H1 (cell line): ENCODE measurements around the gene ZNF394. TPM values are rescaled to one million over a fixed set of nuclear protein-coding genes. Genes with fewer than 3 reads are reported as not detected.

Experiments used
- CTCF ChIA-PET: fragments of 300-600 bp; sonication (Branson Sonifier 250); formaldehyde crosslinking; loops from one replicate; lab custom pipeline; 2021; ENCODE audit not compliant: partially characterized antibody; lab: Charles Lee
- POLR2A ChIA-PET: fragments of 300-600 bp; sonication (Branson Sonifier 250); formaldehyde crosslinking; loops from one replicate; lab custom pipeline; 2021; ENCODE audit warnings: inconsistent platforms; ENCODE audit not compliant: partially characterized antibody; lab: Charles Lee
- DNase-seq, 2 experiments: peaks; one replicate each; pipeline versions ENCODE4 v3.0.0 to v3.0.0-alpha.2; 2010 to 2022; ENCODE audit warnings: low spot score in 2 of 2, low read depth in 1 of 2, mixed read lengths in 1 of 2
- FAIRE-seq: peaks from 2 replicates; lab custom pipeline; 2011; peaks lifted over from hg19 to GRCh38; lab: Jason Lieb, UNC
- H2AFZ ChIP-seq: 2 replicates; pipeline ENCODE4 v1.8.1; 2012; ENCODE audit warnings: low read length, inconsistent platforms
- H2AK5ac ChIP-seq: 2 replicates; pipeline ENCODE4 v1.6.1; 2013; ENCODE audit warnings: low read depth, low read length
- H2BK120ac ChIP-seq: replicated peaks from 2 replicates; pipeline ENCODE3; 2013; ENCODE audit warnings: low read depth, low read length, inconsistent platforms
- H2BK12ac ChIP-seq: 2 replicates; pipeline ENCODE4 v1.6.1; 2013; ENCODE audit warnings: low read depth, low read length
- H2BK15ac ChIP-seq: 2 replicates; pipeline ENCODE4 v1.6.1; 2013; ENCODE audit warnings: low read length
- H2BK20ac ChIP-seq: 2 replicates; pipeline ENCODE4 v1.6.1; 2013; ENCODE audit warnings: low read length
- H2BK5ac ChIP-seq: 2 replicates; pipeline ENCODE4 v1.6.1; 2013; ENCODE audit warnings: low read depth, low read length
- H3K14ac ChIP-seq: 2 replicates; pipeline ENCODE4 v1.6.1; 2013; ENCODE audit warnings: inconsistent platforms; ENCODE audit not compliant: insufficient read length
- H3K18ac ChIP-seq: 2 replicates; pipeline ENCODE4 v1.6.1; 2013; ENCODE audit warnings: low read length; ENCODE audit errors: extremely low read depth
- H3K23ac ChIP-seq: 2 replicates; pipeline ENCODE4 v1.6.1; 2013; ENCODE audit warnings: inconsistent platforms; ENCODE audit not compliant: insufficient read length
- H3K23me2 ChIP-seq: 2 replicates; pipeline ENCODE4 v1.6.1; 2013; ENCODE audit warnings: low read depth, low read length
- H3K27ac ChIP-seq: 2 replicates; pipeline ENCODE4 v1.6.1; 2011; ENCODE audit warnings: low read depth, low read length, inconsistent platforms
- H3K27me3 ChIP-seq, 4 experiments: replicated peaks in 1 of 4; 1 replicate in 1 of 4; 2 replicates in 3 of 4; pipeline versions ENCODE4 v1.6.1 to v1.8.1; 2011 to 2013; ENCODE audit warnings: low read length in 3 of 4, mild to moderate bottlenecking in 3 of 4, inconsistent platforms in 2 of 4, mixed read lengths in 2 of 4, moderate library complexity in 1 of 4; ENCODE audit not compliant: control insufficient read depth in 3 of 4, insufficient read depth in 3 of 4; ENCODE audit errors: extremely low read depth in 1 of 4
- H3K36me3 ChIP-seq, 4 experiments: 2 replicates each; pipeline versions ENCODE4 v1.6.1 to v1.8.1; 2011 to 2013; ENCODE audit warnings: mild to moderate bottlenecking in 4 of 4, low read length in 3 of 4, moderate library complexity in 2 of 4, control low read depth in 1 of 4, inconsistent platforms in 1 of 4; ENCODE audit not compliant: insufficient read depth in 4 of 4, control insufficient read depth in 2 of 4
- H3K4ac ChIP-seq: replicated peaks from 2 replicates; pipeline ENCODE3; 2013; ENCODE audit warnings: low read length, low read depth, mixed read lengths, inconsistent platforms; ENCODE audit not compliant: insufficient read length
- H3K4me1 ChIP-seq, 4 experiments: replicated peaks in 1 of 4; 1 replicate in 1 of 4; 2 replicates in 3 of 4; pipeline versions ENCODE4 v1.6.1 to v1.8.1; 2011 to 2013; ENCODE audit warnings: low read length in 3 of 4, inconsistent platforms in 2 of 4, mixed read lengths in 1 of 4; ENCODE audit not compliant: insufficient read depth in 4 of 4, control insufficient read depth in 3 of 4
- H3K4me2 ChIP-seq, 2 experiments: 2 replicates each; pipeline versions ENCODE4 v1.6.1 to v1.8.1; 2011 to 2013; ENCODE audit warnings: low read depth in 2 of 2, low read length in 2 of 2, control low read depth in 1 of 2, inconsistent platforms in 1 of 2, mild to moderate bottlenecking in 1 of 2; ENCODE audit not compliant: insufficient read depth in 1 of 2
- H3K4me3 ChIP-seq, 4 experiments: fragments of 200-600, 300-600 bp in 1 of 4; sonication (generic), shearing (Covaris generic), sonication (Bioruptor Twin) in 1 of 4; 2 replicates each; pipeline versions ENCODE4 v1.5.1 to v1.8.1; 2011 to 2016; ENCODE audit warnings: low read length in 4 of 4, low read depth in 3 of 4, control low read depth in 2 of 4, inconsistent platforms in 2 of 4, mild to moderate bottlenecking in 2 of 4, mixed read lengths in 1 of 4, moderate library complexity in 1 of 4; ENCODE audit not compliant: insufficient read depth in 2 of 4; ENCODE audit errors: extremely low read depth in 1 of 4
- H3K56ac ChIP-seq: replicated peaks from 2 replicates; pipeline ENCODE3; 2013; ENCODE audit warnings: low read depth, mild to moderate bottlenecking, mixed read lengths, low read length, inconsistent platforms; ENCODE audit not compliant: insufficient read length
- H3K79me1 ChIP-seq: 2 replicates; pipeline ENCODE4 v1.6.1; 2013; ENCODE audit warnings: low read depth, low read length, control low read depth
- H3K79me2 ChIP-seq, 2 experiments: 2 replicates each; pipeline versions ENCODE4 v1.6.1 to v1.8.1; 2012 to 2013; ENCODE audit warnings: low read length in 2 of 2, mild to moderate bottlenecking in 2 of 2, inconsistent platforms in 1 of 2; ENCODE audit not compliant: insufficient read depth in 2 of 2, control insufficient read depth in 1 of 2
- H3K9ac ChIP-seq, 4 experiments: replicated peaks in 1 of 4; 1 replicate in 1 of 4; 2 replicates in 3 of 4; pipeline versions ENCODE4 v1.6.1 to v1.8.1; 2011 to 2013; ENCODE audit warnings: low read depth in 3 of 4, low read length in 3 of 4, control low read depth in 2 of 4, mild to moderate bottlenecking in 2 of 4, moderate library complexity in 2 of 4, inconsistent platforms in 1 of 4; ENCODE audit errors: extremely low read depth in 1 of 4
- H3K9me3 ChIP-seq, 2 experiments: 2 replicates each; pipeline versions ENCODE4 v1.6.1 to v1.8.1; 2012 to 2013; ENCODE audit warnings: mild to moderate bottlenecking in 2 of 2, moderate library complexity in 2 of 2, control low read depth in 1 of 2, inconsistent platforms in 1 of 2, low read depth in 1 of 2, low read length in 1 of 2, mixed read lengths in 1 of 2; ENCODE audit not compliant: insufficient read depth in 2 of 2
- H4K20me1 ChIP-seq, 2 experiments: replicated peaks in 1 of 2; 2 replicates each; pipeline versions ENCODE3 to v1.8.1; 2011 to 2013; ENCODE audit warnings: inconsistent platforms in 2 of 2, low read length in 2 of 2, mild to moderate bottlenecking in 1 of 2; ENCODE audit not compliant: insufficient read depth in 2 of 2, control insufficient read depth in 1 of 2
- H4K5ac ChIP-seq: 2 replicates; pipeline ENCODE4 v1.6.1; 2013; ENCODE audit warnings: low read length, low read depth, mixed read lengths, inconsistent platforms; ENCODE audit not compliant: insufficient read length
- H4K8ac ChIP-seq: 2 replicates; pipeline ENCODE4 v1.8.0; 2013; ENCODE audit warnings: mild to moderate bottlenecking, moderate library complexity, low read length, inconsistent platforms; ENCODE audit not compliant: insufficient read depth; ENCODE audit errors: extremely low read depth
- H4K91ac ChIP-seq: replicated peaks from 2 replicates; pipeline ENCODE3; 2013; ENCODE audit warnings: low read length, mixed read lengths, inconsistent platforms; ENCODE audit not compliant: insufficient read length
- CEBPB ChIP-seq: IDR thresholded peaks from 2 replicates; pipeline ENCODE4 v1.6.1; 2012; ENCODE audit warnings: low read depth, low read length
- CHD1 ChIP-seq: IDR thresholded peaks from 2 replicates; pipeline ENCODE4 v1.6.1; 2012; ENCODE audit warnings: low read depth, low read length, improper control_type of control experiment
- CTCF ChIP-seq, 3 experiments: IDR thresholded peaks; 1 replicate in 2 of 3; 2 replicates in 1 of 3; pipeline versions ENCODE4 v1.5.1 to v1.6.1; 2011; ENCODE audit warnings: low read length in 3 of 3, mild to moderate bottlenecking in 3 of 3, inconsistent platforms in 2 of 3, low read depth in 1 of 3, moderate library complexity in 1 of 3; ENCODE audit not compliant: insufficient read depth in 1 of 3; ENCODE audit errors: control extremely low read depth in 1 of 3
- MAFK ChIP-seq: IDR thresholded peaks from 2 replicates; pipeline ENCODE4 v1.6.1; 2012; ENCODE audit warnings: low read depth, mild to moderate bottlenecking, improper control_type of control experiment, low read length
- POLR2A ChIP-seq, 2 experiments: IDR thresholded peaks; 1 replicate in 1 of 2; 2 replicates in 1 of 2; pipeline ENCODE4 v1.6.1; 2011; ENCODE audit warnings: low read depth in 2 of 2, low read length in 2 of 2, mild to moderate bottlenecking in 2 of 2; ENCODE audit errors: control extremely low read depth in 1 of 2
- SIRT6 ChIP-seq: IDR thresholded peaks from one replicate; pipeline ENCODE4 v1.7.1; 2012; ENCODE audit warnings: low read length, inconsistent platforms
- TAF7 ChIP-seq: optimal IDR thresholded peaks from 2 replicates; pipeline ENCODE3; 2011; ENCODE audit warnings: low read depth, mild to moderate bottlenecking, inconsistent platforms, low read length, moderate library complexity, borderline replicate concordance
- WGBS, 2 experiments: shearing (Covaris generic) in 1 of 2; methylation state at CpG; one replicate each; pipeline versions ENCODE4 v1.1.6 to v1.1.7; 2013 to 2015; ENCODE audit warnings: low lambda C conversion rate in 2 of 2, mixed read lengths in 2 of 2, inconsistent platforms in 1 of 2, low coverage in 1 of 2, missing lambda C conversion rate in 1 of 2; ENCODE audit not compliant: insufficient replicate concordance in 2 of 2, insufficient coverage in 1 of 2, insufficient read length in 1 of 2; ENCODE audit errors: extremely low coverage in 1 of 2, missing lambda C conversion rate in 1 of 2; 5-methylcytosine and 5-hydroxymethylcytosine counted together
- polyA plus RNA-seq, 7 experiments: library from polyadenylated mRNA; depleted of rRNA in 3 of 7; stranded (reverse) in 5 of 7; unstranded in 2 of 7; fragments of >200 nt in 5 of 7; fragments of 200-250 nt in 2 of 7; gene quantifications; 1 replicate in 5 of 7; 2 replicates in 1 of 7; 4 replicates in 1 of 7; pipeline versions ENCODE4 v1.2.1 to v1.2.3, GENCODE V29; 2011 to 2013; ENCODE audit warnings: missing spikeins in 2 of 7, mixed read lengths in 2 of 7
- total RNA-seq: library from RNA; stranded (reverse); fragmentation: NEBNext Ultra II Directional; extraction: Animal tissue kit (Norgen Biotek cat#: 25700); gene quantifications from 2 replicates; pipeline ENCODE4 v1.2.1, GENCODE V29; 2021

Gene ZNF394
- total and polyA plus RNA-seq, 2 of the 8 experiments (the other 6 are each of a cell fraction or from before 2014, with no cell fraction given), result 6.6 to 19.3 TPM

GRCh38 chr7:99490878-99491277 is 9.2 kb downstream of the ZNF394 start:
- H2BK15ac ChIP-seq, result no peak overlapping the region
- H2BK5ac ChIP-seq, result no peak overlapping the region
- H3K9me3 ChIP-seq, result peaks cover 15 to 19% of the 10 kb centered on the region in 2 experiments
- no peak overlapping the region for H3K14ac ChIP-seq
- H3K56ac ChIP-seq, result no peak overlapping the region
- no peak overlapping the region for H2BK12ac ChIP-seq
- no peak overlapping the region for H3K18ac ChIP-seq
- no peaks in the 10 kb centered on the region for H3K23me2 ChIP-seq
- H3K79me1 ChIP-seq, result no peaks in the 10 kb centered on the region
- H3K27ac ChIP-seq, result no peak overlapping the region
- ChIA-PET POLR2A (interaction anchor here (1.0 to 1.7 kb wide), 6 partner anchors 15 to 126 kb away, joined by 3 to 6 read pairs (median 4); partner anchors contain the start of genes ZNF789 and ZSCAN25), CTCF (interaction anchor here (0.5 to 1.6 kb wide), 3 partner anchors 42 to 385 kb away, joined by 3 to 4 read pairs (median 3); no protein-coding TSS in a partner anchor)
- no peak overlapping the region for H4K5ac ChIP-seq
- TF ChIP-seq POLR2A (IDR thresholded peaks at IDR 0.05; ENCODE audit: control extremely low read depth in 1 of 2, low read depth in 2 of 2, low read length in 2 of 2) (no peak), TAF7 (no peak), CEBPB (no peak), MAFK (no peak), CTCF (IDR thresholded peaks at IDR 0.05; ENCODE audit: control extremely low read depth in 1 of 3, insufficient read depth in 1 of 3, low read depth in 1 of 3, low read length in 3 of 3) (peak; percentile 2 to 20 (median 8); a peak in 2 of 4 replicates), CHD1 (no peak), SIRT6 (no peak)
- no peak overlapping the region for H4K91ac ChIP-seq
- no peak overlapping the region for H2BK20ac ChIP-seq
- FAIRE-seq (no peak), DNase-seq (no peak)
- no peak overlapping the region for H2AFZ ChIP-seq
- H3K4me2 ChIP-seq, result no peak overlapping the region
- H3K79me2 ChIP-seq, result no peaks in the 10 kb centered on the region
- H3K4me3 ChIP-seq, result no peak overlapping the region
- H3K9ac ChIP-seq, result no peak overlapping the region
- H2AK5ac ChIP-seq, result no peak overlapping the region
- H3K36me3 ChIP-seq, result peaks cover 4 to 34% (median 21%) of the 10 kb centered on the region in 4 experiments; a peak in 7 of 8 replicates
- 82% methylated on average over 3 of the region's 3 CpGs; no CpG with 5 or more reads in 1 of the 2 experiments for WGBS, 2 experiments
- H3K23ac ChIP-seq, result no peak overlapping the region
- no peak overlapping the region for H4K8ac ChIP-seq
- no peaks in the 10 kb centered on the region for H3K27me3 ChIP-seq
- H3K4me1 ChIP-seq, result no peaks in the 10 kb centered on the region
- H3K4ac ChIP-seq, result no peak overlapping the region
- H2BK120ac ChIP-seq, result no peak overlapping the region
- H4K20me1 ChIP-seq, result peaks cover 0 to 1% of the 10 kb centered on the region in 2 experiments
